ES-I3 (cell line): ENCODE measurements around the gene CTXN1.

Experiments used
- H3K36me3 ChIP-seq: 2 replicates; pipeline ENCODE4 v1.6.1; 2013; ENCODE audit warnings: mild to moderate bottlenecking, low read length, control low read depth, moderate library complexity; ENCODE audit not compliant: insufficient read depth
- H3K4me1 ChIP-seq: 2 replicates; pipeline ENCODE4 v1.6.1; 2013; ENCODE audit warnings: mild to moderate bottlenecking, control low read depth, low read length; ENCODE audit not compliant: insufficient read depth
- H3K9ac ChIP-seq: 2 replicates; pipeline ENCODE4 v1.6.1; 2013; ENCODE audit warnings: low read depth, mild to moderate bottlenecking, low read length, moderate library complexity
- H3K9me3 ChIP-seq: 2 replicates; pipeline ENCODE4 v1.6.1; 2013; ENCODE audit warnings: mild to moderate bottlenecking, low read length, moderate library complexity; ENCODE audit not compliant: control insufficient read depth, insufficient read depth

CTXN1 gene

GRCh38 chr19:7908742-7909461 lies 17.0 kb downstream of the CTXN1 start:
- no peak overlapping the region for H3K9ac ChIP-seq
- no peaks in the 10 kb centered on the region; the same call in 1 of the 2 replicates for H3K36me3 ChIP-seq
- no peaks in the 10 kb centered on the region for H3K9me3 ChIP-seq
- H3K4me1 ChIP-seq = no peaks in the 10 kb centered on the region; the same call in 1 of the 2 replicates

- no peaks in the 10 kb centered on the region; the same call in 1 of the 2 replicates for H3K4me1 ChIP-seq
- H3K36me3 ChIP-seq = no peaks in the 10 kb centered on the region; the same call in 1 of the 2 replicates
- H3K9ac ChIP-seq = no peak overlapping the region
- H3K9me3 ChIP-seq = no peaks in the 10 kb centered on the region
Measured at GRCh38 chr19:7908078-7908699, 17.7 kb downstream of the CTXN1 start.

GRCh38 chr19:7907544-7907943 lies 18.4 kb downstream of the CTXN1 start:
- Histone ChIP-seq H3K4me1 (no peaks in the 10 kb centered on the region; the same call in 1 of the 2 replicates), H3K9ac (no peak overlapping the region), H3K9me3 (no peaks in the 10 kb centered on the region), H3K36me3 (no peaks in the 10 kb centered on the region; the same call in 1 of the 2 replicates)

GRCh38 chr19:7907122-7907521 lies 18.8 kb downstream of the CTXN1 start:
- H3K4me1 ChIP-seq = no peaks in the 10 kb centered on the region; the same call in 1 of the 2 replicates
- no peak overlapping the region for H3K9ac ChIP-seq
- H3K36me3 ChIP-seq = no peaks in the 10 kb centered on the region; the same call in 1 of the 2 replicates
- H3K9me3 ChIP-seq = no peaks in the 10 kb centered on the region

DNA sequence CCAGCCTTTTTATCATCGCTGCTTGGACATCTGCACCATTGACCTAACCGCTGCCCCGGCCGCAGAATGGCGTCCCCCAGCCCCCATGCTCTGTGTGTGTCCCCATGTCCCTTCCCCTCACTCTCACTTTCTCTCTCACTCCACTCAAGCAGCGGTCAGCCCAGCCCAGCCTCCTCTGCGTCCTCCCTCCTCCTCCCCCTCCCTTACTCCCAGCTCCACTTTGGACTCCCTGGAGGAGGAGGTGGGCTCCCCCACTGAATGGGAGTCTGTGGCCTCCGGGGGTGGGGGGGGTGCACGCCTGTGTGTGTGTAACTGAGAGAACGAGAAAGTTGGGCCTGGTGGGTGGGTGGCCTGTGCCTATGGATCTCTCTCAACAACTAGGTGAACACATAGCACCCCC lies 20.1 kb downstream of the CTXN1 start:
- no peaks in the 10 kb centered on the region; the same call in 1 of the 2 replicates for H3K4me1 ChIP-seq
- no peaks in the 10 kb centered on the region; the same call in 1 of the 2 replicates for H3K36me3 ChIP-seq
- H3K9ac ChIP-seq = no peak overlapping the region
- H3K9me3 ChIP-seq = no peaks in the 10 kb centered on the region

- H3K9ac ChIP-seq = no peak overlapping the region
Measured at GRCh38 chr19:7905268-7905667, 20.7 kb downstream of the CTXN1 start.

GRCh38 chr19:7904074-7905020 lies 21.6 kb downstream of the CTXN1 start:
- Histone ChIP-seq H3K36me3 (no peaks in the 10 kb centered on the region; the same call in 1 of the 2 replicates), H3K4me1 (no peaks in the 10 kb centered on the region; the same call in 1 of the 2 replicates), H3K9ac (peak overlapping the region; percentile 74), H3K9me3 (no peaks in the 10 kb centered on the region)

More at GRCh38 chr19:7905268-7905667, 20.7 kb downstream of the CTXN1 start:
- Histone ChIP-seq H3K9me3 (no peaks in the 10 kb centered on the region), H3K36me3 (no peaks in the 10 kb centered on the region; the same call in 1 of the 2 replicates), H3K4me1 (no peaks in the 10 kb centered on the region; the same call in 1 of the 2 replicates)

GRCh38 chr19:7903244-7904073 lies 22.5 kb downstream of the CTXN1 start, which contains the start of gene MAP2K7:
MAP2K7 (plus strand) TSS chr19:7903877; CDS start chr19:7903945, 68 bp downstream.
- H3K9ac ChIP-seq = peak within 1 kb of the TSS; percentile 74
- no peaks in the 10 kb centered on the region for H3K9me3 ChIP-seq
- H3K4me1 ChIP-seq = no peaks in the 10 kb centered on the region; the same call in 1 of the 2 replicates
- no peaks in the 10 kb centered on the region; the same call in 1 of the 2 replicates for H3K36me3 ChIP-seq

DNA sequence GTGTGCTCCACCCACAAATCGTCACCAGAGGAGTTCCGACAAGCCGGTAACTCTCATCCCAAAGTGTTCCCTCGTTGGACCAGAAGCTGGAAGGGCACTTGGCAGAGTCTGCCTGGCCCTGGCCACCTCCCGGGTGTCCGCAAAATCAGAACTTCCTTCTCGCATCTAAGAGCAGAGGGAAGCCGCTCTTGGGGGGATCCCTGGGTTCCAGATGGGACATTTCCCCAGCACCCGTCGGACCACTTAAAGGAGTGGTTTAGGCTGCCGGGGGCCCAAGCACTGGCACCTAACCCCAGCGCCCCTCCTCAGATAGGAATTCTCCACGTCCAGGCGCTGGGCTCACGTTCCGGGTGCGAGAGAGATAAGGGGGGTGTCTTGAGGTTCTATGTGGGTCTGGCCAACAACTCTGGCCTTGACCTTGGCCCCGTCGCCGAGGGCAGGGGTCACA lies 23.1 kb downstream of the CTXN1 start:
- Histone ChIP-seq H3K9me3 (no peaks in the 10 kb centered on the region), H3K9ac (peak overlapping the region; percentile 71), H3K4me1 (no peaks in the 10 kb centered on the region; the same call in 1 of the 2 replicates), H3K36me3 (no peaks in the 10 kb centered on the region; the same call in 1 of the 2 replicates)

- no peaks in the 10 kb centered on the region for H3K9me3 ChIP-seq
- H3K36me3 ChIP-seq = no peaks in the 10 kb centered on the region
- H3K9ac ChIP-seq = no peak overlapping the region
- H3K4me1 ChIP-seq = no peaks in the 10 kb centered on the region; the same call in 1 of the 2 replicates
Measured at GRCh38 chr19:7901337-7901736, 24.6 kb downstream of the CTXN1 start.

DNA sequence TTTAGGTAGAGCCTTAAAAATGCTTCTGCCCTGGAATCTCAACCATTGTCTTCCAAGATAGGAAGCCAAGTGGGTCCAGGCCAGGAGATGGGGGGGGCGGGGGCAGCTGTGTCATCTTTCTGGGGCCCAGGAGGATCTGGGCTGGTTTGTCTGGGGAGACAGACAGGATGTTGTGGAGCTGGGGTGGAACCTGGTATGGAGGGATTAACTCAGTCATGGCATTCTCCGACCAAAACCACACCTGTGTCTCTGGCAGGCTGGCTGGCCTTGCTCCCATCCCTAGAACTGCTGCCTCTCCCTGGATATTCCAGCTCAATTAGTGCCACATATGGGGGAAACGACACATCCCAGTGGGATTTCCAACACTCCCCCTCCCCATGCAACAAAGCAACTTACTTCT lies 25.0 kb downstream of the CTXN1 start:
- H3K9ac ChIP-seq = no peak overlapping the region

GRCh38 chr19:7900401-7900870 lies 25.5 kb downstream of the CTXN1 start:
- H3K36me3 ChIP-seq = no peaks in the 10 kb centered on the region
- no peak overlapping the region for H3K9ac ChIP-seq
- no peaks in the 10 kb centered on the region for H3K9me3 ChIP-seq
- no peaks in the 10 kb centered on the region; the same call in 1 of the 2 replicates for H3K4me1 ChIP-seq

More for the DNA sequence above, 25.0 kb downstream of the CTXN1 start:
- Histone ChIP-seq H3K9me3 (no peaks in the 10 kb centered on the region), H3K36me3 (no peaks in the 10 kb centered on the region), H3K4me1 (no peaks in the 10 kb centered on the region; the same call in 1 of the 2 replicates)
